ENCODE measurements around the gene DYNLT4. TPM values are rescaled to one million over a fixed set of nuclear protein-coding genes. Genes with fewer than 3 reads are reported as not detected.

Gene DYNLT4
- total and polyA plus RNA-seq, 2 of the 13 experiments (the other 11 are each of a cell fraction or from before 2014, with no cell fraction given) = 0.77 TPM; not detected in 1

GRCh38 chr1:44775078-44775929, 31.8 kb downstream of the DYNLT4 start, which contains the start of gene RPS8 (continued):
- TF ChIP-seq, protein P1, sequence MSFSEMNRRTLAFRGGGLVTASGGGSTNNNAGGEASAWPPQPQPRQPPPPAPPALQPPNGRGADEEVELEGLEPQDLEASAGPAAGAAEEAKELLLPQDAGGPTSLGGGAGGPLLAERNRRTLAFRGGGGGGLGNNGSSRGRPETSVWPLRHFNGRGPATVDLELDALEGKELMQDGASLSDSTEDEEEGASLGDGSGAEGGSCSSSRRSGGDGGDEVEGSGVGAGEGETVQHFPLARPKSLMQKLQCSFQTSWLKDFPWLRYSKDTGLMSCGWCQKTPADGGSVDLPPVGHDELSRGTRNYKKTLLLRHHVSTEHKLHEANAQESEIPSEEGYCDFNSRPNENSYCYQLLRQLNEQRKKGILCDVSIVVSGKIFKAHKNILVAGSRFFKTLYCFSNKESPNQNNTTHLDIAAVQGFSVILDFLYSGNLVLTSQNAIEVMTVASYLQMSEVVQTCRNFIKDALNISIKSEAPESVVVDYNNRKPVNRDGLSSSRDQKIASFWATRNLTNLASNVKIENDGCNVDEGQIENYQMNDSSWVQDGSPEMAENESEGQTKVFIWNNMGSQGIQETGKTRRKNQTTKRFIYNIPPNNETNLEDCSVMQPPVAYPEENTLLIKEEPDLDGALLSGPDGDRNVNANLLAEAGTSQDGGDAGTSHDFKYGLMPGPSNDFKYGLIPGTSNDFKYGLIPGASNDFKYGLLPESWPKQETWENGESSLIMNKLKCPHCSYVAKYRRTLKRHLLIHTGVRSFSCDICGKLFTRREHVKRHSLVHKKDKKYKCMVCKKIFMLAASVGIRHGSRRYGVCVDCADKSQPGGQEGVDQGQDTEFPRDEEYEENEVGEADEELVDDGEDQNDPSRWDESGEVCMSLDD (CRISPR knock-in tag; IDR thresholded peaks at IDR 0.05; ENCODE audit: borderline replicate concordance) = no peak
- TF ChIP-seq HIC2 (CRISPR knock-in tag; IDR thresholded peaks at IDR 0.05; ENCODE audit: low read depth) = no peak
- peak; percentile 78; the same call in 1 of the 2 replicates for TF ChIP-seq ZNF253 (CRISPR knock-in tag; IDR thresholded peaks at IDR 0.05; ENCODE audit: borderline replicate concordance)
- TF ChIP-seq ZC3H4 (CRISPR knock-in tag; IDR thresholded peaks at IDR 0.05; ENCODE audit: borderline replicate concordance) = no peak
- peak; percentile 67; the same call in 1 of the 2 replicates for TF ChIP-seq ZNF232 (CRISPR knock-in tag; IDR thresholded peaks at IDR 0.05; ENCODE audit: borderline replicate concordance)
- TF ChIP-seq ZFP62 (CRISPR knock-in tag; IDR thresholded peaks at IDR 0.05) = peak; percentile 57; the same call in 1 of the 2 replicates
- 0 out of 2 replicates have a peak, but pooled peaks have one; percentile 46 for TF ChIP-seq AHR (CRISPR knock-in tag; IDR thresholded peaks at IDR 0.05)
- no peak for TF ChIP-seq SRSF1 (optimal IDR thresholded peaks at IDR 0.05; ENCODE audit: low read depth, low read length)
- peak; percentile 75 for TF ChIP-seq GABPB1 (CRISPR knock-in tag; IDR thresholded peaks at IDR 0.05)
- TF ChIP-seq PAWR (CRISPR knock-in tag; IDR thresholded peaks at IDR 0.05; ENCODE audit: borderline replicate concordance) = peak; percentile 60; the same call in 1 of the 2 replicates
- no peak for TF ChIP-seq PCBP1 (IDR thresholded peaks at IDR 0.05; ENCODE audit: borderline replicate concordance, low read depth, low read length)
- peak; percentile 87; the same call in 1 of the 2 replicates for TF ChIP-seq ZFP90 (CRISPR knock-in tag; IDR thresholded peaks at IDR 0.05; ENCODE audit: borderline replicate concordance)
- no peak for TF ChIP-seq ATF7-NPFF (CRISPR knock-in tag; IDR thresholded peaks at IDR 0.05; ENCODE audit: low read depth)
- no peak for TF ChIP-seq PREB (CRISPR knock-in tag; IDR thresholded peaks at IDR 0.05)
- peak; percentile 44; the same call in 1 of the 2 replicates for TF ChIP-seq KLF15 (CRISPR knock-in tag; IDR thresholded peaks at IDR 0.05; ENCODE audit: borderline replicate concordance)
- TF ChIP-seq ZNF614 (CRISPR knock-in tag; IDR thresholded peaks at IDR 0.05; ENCODE audit: borderline replicate concordance) = no peak; the same call in 1 of the 2 replicates
- peak; percentile 72; the same call in 1 of the 2 replicates for TF ChIP-seq ZNF788 (CRISPR knock-in tag; IDR thresholded peaks at IDR 0.05; ENCODE audit: borderline replicate concordance)
- TF ChIP-seq ZZZ3 (CRISPR knock-in tag; IDR thresholded peaks at IDR 0.05; ENCODE audit: borderline replicate concordance) = peak; percentile 86; the same call in 1 of the 2 replicates
- no peak; the same call in none of the 2 replicates for TF ChIP-seq MAF1 (CRISPR knock-in tag; IDR thresholded peaks at IDR 0.05; ENCODE audit: borderline replicate concordance)
- TF ChIP-seq REPIN1 (CRISPR knock-in tag; IDR thresholded peaks at IDR 0.05; ENCODE audit: borderline replicate concordance, low read depth) = no peak; the same call in none of the 2 replicates
- peak; percentile 56; the same call in 1 of the 2 replicates for TF ChIP-seq ZNF367 (CRISPR knock-in tag; IDR thresholded peaks at IDR 0.05; ENCODE audit: borderline replicate concordance)
- no peak for TF ChIP-seq TRIM24 (CRISPR knock-in tag; IDR thresholded peaks at IDR 0.05)
- TF ChIP-seq ZNF605 (CRISPR knock-in tag; IDR thresholded peaks at IDR 0.05) = peak; percentile 92
